ENCODE measurements around the gene TMPRSS4.

TMPRSS4 gene

DNA sequence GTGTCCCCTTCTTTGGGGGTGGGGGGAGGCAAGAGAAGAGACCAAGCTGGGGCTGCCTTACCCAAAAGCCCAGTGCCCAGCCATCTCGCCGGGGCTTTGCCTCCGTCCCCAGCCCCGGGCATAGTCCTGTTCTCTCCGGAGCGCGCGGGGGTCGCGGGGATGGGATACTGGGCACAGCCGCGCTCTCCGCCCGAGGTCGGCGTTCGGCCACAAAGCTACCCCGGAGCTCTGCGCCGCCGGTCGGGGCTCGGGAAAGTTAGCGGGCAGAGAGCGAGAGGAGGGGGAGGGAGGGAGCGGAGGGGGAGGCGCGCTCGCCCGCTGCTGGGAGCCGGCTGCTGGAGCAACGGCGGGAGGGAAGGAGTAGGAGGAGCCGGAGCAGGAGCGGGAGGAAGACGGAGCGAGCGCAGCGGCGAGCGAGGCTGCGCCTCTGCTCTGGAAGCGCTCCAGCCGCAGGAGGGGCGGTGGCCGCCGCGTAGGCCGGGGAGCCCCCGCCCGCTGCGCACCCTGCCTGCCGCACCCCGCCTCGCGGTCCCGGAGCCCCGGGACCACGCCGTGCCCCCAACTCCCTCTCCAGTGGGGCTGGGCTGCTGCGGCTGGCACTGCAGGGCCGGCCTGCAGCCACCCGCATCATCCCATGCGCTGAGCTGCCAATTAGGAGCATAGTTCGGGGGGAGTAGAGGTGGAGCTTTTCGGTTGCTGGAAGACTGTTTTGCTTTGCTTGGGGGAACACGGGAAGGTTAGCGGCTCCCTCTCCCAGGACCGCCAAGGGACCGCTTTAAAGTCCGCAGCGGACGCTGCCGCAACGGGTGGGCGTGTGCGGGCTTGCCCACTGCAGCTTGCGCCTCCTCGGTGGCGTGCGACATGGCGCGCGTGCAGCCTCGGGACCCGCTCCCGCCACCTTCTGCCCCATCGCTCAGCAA is 75.9 kb downstream of the TMPRSS4 start, which contains the start of gene SCN4B:
Gene SCN4B (minus strand): TSS at position 272 of the 920 bp plus-strand sequence. CDS start 150 bp downstream, at position 122.
- no peak for DNase-seq (ENCODE audit: low read depth in 3 of 3, low spot score in 1 of 3)

DNA sequence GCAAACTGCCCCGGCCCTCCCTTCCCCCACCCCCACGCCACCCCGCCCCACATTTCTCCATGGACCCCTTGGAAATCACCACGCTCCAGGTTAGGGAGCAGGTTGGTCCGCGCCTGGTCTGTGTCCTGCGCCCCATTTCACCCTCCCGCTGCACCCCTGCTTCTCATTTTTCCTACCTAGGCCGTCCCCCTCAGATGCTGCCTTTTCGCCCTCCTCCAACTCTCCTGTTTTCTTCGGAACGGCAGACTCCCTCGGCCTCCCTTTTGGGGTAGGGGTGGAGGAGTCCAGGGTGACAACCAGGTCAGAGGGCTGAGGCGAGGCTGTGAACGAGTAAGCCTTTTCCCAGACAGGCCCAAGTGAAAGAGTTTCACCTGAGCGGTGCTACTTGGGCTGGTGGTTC is 76.6 kb downstream of the TMPRSS4 start:
- no peak for DNase-seq (ENCODE audit: low read depth in 3 of 3, low spot score in 1 of 3)

DNA sequence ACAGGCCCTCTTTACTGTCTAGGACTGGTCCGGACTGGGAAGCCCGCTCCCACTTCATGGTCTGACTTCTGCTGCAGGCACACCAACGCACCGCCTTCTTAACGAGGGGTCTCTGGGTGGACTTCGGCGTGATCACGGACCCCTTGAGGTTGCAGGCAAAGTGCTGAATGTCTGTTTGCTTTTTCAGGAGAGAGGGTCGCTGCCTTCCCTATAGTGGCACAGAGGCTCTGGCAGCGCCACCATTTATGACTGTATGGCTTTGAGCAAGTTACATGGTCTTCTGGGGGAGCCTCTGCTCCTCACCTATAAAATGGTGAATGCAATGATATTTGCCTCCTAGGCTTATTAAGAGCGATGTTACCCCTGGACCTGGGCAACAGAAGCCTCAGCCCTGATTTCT is 77.1 kb downstream of the TMPRSS4 start:
- no peak for DNase-seq (ENCODE audit: low read depth in 3 of 3, low spot score in 1 of 3)

DNA sequence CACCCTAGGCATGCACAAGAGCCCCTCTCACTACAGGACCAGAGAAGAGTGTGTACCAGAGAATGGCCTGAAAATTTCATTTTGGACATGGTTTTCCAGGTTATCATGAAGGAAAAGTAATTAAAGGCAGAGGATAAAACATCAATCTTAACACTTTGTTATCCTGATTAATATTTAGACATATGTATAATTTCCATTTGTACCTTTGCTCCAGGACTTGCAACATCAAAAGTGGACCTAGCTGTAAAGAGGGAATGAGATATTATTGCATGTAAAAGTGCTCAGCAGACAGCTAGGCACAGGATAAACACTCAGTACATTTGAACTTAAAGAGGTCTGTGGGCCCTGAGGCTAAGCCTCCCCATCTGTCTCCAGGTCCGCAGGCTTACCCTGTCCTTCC is 77.8 kb downstream of the TMPRSS4 start:
- no peak for DNase-seq (ENCODE audit: low read depth in 3 of 3, low spot score in 1 of 3)

DNA sequence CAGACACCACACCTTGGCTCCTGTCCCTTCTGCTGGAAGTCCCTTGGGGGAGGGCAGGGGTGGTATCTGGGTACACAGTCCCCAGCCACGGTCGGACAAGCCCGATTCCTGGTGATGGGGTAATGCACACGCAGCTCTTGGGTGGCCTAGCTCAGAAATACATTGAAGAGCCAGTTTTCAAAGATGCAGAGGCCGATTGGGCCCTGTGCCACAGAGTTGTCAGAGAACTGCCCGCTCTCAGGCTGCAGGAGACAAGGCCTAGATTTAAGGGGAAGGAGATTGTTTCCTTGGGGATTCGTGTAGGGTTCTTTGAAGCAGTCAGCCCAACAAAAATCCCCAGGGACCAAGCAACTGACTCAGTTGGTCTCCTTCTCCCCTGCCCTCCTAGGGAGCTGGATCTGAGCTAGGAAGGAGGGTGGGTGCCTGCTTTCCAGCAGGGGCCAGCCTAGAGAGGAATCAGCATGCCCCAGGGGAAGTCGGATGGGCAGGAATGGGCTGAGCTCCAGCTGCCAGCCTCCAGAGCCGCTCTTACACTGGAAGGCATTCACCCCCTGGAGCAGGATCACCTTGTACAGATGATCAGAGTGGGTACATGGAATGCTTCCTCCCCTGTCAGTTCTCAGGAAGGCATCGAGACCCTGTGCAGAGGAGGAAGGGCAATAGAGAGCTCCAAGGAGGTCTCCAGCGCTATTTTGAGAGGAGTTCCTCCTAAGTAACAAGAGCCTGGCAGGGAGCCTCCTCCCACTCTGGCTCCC is 79.1 kb downstream of the TMPRSS4 start:
- no peak for DNase-seq (ENCODE audit: low read depth in 3 of 3, low spot score in 1 of 3)

DNA sequence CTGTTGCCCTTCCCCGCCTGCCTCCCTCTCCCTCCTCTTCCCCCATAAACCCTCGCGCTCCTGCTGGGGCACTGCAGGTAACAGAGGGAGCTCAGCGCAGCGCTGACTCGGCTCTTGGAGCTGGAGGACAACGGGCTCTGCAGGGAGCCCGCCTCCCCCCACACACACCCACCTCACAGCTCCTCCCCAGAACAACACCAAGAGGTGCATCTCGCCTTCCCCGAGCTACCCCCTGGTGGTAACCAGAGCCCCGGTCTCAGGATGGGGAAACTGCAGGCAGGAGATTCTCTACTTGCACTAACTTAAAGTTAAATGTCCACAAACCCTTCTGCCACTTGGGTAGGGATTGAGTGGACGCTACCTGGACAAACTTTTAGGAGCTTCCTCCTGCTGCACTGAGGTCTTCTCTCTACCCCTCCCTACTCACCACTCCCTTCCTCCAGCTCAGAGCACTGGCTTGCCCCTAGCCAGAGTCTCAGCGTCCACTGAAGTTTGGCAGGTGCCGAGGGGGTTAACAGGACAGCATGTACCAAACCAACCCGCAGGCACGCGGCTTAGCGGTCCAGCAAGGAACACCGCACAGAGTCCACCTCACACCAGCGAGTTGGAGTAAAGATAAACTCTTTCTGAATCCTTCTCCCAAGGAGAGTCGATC is 79.8 kb downstream of the TMPRSS4 start:
- no peak for DNase-seq (ENCODE audit: low read depth in 3 of 3, low spot score in 1 of 3)

DNA sequence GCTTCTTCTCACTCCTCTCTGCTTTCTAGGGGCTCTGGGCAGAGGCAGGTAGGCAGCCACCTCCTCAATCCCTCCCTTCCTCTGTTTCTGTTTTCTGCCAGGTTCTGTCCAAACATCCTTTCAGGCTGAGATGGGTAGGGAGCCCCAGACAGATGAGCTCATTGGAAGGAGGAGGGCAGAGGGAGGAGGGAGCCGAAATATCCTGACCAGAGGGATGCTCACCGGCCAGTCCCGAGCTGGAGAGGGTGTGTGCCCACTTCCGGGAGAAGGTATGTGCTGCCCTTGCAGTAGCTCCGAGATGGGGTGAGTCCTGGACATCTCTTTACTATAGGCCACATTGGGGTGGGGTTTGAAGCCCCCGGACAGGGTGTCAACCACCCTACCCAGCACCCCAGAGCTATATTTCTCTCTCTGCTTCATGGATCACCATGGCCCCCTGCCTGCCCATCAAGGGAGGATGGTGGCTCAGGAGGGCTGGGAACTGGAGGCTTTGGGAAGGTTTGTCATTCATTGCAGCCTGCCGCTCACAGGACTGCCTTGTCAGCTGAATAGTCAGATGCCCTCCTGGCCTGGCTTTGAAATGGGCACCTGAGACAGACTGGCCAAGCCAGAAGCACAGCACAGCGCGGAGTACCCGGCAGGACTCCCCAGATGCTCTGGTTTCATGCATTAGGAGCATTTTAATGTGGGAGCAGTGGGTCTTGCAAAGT is 80.5 kb downstream of the TMPRSS4 start:
- no peak for DNase-seq (ENCODE audit: low read depth in 3 of 3, low spot score in 1 of 3)

DNA sequence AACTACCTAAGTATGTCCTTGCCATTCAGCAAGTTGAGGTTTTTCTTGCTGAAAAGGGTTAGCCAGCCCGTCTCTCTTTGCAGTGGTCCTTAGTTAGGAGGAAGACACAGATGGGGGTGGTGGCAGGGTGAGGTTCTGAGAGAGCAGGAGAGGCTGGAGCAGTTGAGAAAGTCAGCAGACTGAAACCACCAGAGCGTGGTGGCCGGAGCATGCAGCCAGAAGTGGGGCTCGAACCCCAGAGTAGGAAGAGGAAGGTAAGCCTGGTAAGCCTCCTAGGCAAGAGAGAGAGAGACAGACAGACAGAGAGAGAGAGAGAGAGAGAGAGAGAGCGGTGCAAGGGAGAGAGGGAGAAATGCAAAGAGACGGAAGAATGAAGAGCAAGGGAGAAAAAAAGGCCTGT is 84.9 kb downstream of the TMPRSS4 start:
- no peak for DNase-seq (ENCODE audit: low read depth in 3 of 3, low spot score in 1 of 3)

DNA sequence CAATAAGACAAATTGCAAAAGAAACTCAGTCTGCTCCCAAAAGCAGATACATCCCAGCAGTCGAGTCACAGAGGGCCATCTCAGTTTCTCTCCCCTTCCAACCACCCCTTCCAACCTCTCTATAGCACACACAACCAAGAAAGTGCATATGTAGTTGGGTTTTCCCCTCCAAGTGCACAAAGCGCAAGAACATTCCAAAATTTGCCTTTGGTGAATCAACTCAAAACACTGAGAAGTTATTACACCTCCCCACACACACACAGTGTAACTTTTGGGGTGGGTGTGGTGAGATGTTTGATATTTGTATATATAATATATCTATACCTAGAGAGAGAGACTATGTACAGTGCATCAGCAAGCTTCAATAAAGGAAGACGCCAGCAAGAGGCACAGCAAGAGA is 86.0 kb downstream of the TMPRSS4 start:
- DNase-seq (ENCODE audit: low read depth in 3 of 3, low spot score in 1 of 3), result no peak

DNA sequence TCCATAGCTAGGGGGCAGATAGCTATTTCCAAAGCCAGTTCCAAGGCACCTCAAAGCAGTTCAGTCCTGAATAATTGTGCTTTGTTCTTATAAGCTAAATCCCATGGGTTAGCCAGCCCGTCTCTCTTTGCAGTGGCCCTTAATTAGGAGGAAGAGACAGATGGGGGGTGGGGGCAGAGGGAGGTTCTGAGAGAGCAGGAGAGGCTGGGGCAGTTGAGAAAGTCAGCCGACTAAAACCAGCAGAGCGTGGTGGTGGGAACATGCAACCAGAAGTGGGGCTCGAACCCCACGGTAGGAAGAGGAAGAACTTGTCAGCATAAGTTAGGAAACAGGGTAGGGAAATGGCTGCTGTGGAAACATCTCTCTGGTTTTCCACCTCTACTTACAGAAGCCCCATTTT is 86.6 kb downstream of the TMPRSS4 start:
- no peak for DNase-seq (ENCODE audit: low read depth in 3 of 3, low spot score in 1 of 3)

DNA sequence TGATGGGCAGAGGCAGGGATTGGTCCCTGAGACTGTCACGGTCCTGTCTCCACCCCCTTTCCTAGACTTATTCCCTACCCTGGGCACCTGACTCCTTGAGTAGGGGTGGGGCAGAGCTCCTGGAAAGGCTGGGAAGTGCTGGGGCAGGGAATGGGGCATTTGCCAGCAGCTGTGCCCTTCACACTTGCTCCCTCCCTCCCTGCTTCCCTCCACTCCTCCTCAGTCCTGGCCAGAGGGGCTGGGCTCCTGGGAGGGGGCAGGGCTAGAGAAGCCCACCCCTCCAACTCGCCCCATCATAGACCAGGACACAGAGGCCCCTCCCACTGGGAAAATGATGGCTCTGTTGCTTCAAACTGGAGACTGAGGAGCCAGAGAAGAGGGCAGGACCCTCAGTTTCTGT is 88.0 kb downstream of the TMPRSS4 start:
- DNase-seq (ENCODE audit: low read depth in 3 of 3, low spot score in 1 of 3), result no peak

DNA sequence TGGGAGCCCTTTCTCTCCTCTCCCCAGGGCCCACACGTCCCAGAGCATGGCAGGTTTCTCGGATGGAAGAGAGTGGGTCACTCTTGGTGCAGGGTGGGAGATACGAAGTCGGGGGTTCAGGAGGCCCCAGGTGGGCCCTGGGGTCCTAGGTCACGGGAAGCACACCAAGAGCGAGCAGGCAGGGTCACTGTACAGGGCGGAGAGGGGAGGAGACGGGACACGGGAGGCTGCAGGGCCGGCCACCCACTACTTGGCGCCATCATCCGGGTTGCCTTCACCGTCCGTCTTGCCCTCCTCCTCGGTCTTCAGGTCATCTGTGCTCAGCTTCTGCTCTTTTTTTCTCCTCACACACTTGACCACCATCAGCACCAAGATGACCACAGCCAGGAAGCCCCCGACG is 89.8 kb downstream of the TMPRSS4 start:
- no peak for DNase-seq (ENCODE audit: low read depth in 3 of 3, low spot score in 1 of 3)

DNA sequence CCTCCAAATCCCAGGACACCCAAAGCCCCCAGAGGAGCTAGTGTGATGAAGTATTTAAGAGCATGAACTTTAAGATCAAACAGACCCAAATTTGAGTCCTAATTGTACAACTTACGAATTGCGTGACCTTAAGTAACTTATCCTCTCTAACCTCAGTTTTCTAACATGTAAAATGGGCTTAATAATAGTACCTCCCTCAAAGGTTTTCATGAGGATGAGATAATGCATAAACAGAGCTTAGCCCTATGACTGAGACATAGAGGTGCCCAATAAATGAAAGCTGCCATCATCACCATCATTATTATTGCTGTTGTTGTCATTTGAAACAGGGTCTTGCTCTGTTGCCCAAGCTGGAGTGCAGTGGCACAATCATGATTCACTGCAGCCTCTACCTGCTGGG is 90.4 kb downstream of the TMPRSS4 start:
- DNase-seq (ENCODE audit: low read depth in 3 of 3, low spot score in 1 of 3), result no peak

DNA sequence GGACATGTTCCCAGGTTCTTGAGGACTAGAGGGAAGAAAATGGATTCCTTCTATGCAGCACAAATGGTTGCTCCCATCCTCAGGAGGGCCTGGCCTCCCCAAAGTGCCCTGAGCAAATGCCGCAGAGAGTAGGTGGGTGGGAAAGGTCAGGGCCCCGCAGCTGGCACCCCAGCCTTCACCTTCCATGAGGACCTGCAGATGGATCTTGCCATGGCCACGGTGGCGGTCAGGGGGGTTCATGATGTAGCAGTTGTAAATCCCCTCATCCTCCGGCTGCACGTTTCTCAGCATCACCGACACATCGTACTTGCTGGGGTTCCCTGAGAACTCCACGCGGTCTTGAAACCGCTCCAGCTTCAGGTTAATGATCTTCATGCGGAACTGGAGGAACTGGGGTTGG is 91.0 kb downstream of the TMPRSS4 start:
- no peak for DNase-seq (ENCODE audit: low read depth in 3 of 3, low spot score in 1 of 3)

DNA sequence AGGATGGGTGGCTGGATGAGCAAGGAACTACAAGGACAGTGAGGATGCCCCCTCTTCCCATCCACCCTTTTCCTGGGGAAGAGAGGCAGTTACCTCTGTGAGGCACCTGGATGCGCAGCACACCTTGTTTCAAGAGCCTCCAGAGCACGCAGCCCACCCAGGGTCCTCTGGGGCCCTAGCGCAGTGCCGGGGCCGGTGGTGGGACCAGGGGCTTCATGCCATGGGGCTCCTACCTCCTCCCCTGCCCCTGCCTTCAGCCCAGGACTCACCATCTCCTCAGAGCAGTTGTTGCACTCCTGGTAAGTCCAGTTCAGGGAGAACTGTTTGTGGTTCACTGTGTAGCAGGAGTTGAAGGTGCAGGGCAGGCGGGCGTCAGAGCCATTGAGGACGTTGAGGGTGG is 91.4 kb downstream of the TMPRSS4 start:
- DNase-seq (ENCODE audit: low read depth in 3 of 3, low spot score in 1 of 3), result no peak

DNA sequence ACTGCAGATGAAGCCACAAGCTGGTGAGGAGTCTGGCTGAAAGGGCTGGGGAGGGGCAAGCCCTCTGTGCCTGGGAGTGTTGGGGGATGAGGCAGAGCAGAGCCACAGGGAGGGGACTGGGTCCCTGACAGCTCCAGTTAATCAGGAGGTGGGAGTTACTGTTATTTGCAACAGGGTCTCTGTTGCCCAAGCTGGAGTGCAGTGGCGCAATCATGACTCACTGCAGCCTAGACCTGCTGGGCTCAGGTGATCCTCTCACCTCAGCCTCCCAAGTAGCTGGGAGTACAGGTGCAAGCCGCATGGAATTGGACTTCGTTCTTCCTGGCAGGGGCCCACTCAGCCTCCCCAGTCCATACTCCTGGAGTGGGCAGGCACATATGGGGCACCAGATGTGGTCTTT is 91.9 kb downstream of the TMPRSS4 start:
- DNase-seq (ENCODE audit: low read depth in 3 of 3, low spot score in 1 of 3), result no peak

DNA sequence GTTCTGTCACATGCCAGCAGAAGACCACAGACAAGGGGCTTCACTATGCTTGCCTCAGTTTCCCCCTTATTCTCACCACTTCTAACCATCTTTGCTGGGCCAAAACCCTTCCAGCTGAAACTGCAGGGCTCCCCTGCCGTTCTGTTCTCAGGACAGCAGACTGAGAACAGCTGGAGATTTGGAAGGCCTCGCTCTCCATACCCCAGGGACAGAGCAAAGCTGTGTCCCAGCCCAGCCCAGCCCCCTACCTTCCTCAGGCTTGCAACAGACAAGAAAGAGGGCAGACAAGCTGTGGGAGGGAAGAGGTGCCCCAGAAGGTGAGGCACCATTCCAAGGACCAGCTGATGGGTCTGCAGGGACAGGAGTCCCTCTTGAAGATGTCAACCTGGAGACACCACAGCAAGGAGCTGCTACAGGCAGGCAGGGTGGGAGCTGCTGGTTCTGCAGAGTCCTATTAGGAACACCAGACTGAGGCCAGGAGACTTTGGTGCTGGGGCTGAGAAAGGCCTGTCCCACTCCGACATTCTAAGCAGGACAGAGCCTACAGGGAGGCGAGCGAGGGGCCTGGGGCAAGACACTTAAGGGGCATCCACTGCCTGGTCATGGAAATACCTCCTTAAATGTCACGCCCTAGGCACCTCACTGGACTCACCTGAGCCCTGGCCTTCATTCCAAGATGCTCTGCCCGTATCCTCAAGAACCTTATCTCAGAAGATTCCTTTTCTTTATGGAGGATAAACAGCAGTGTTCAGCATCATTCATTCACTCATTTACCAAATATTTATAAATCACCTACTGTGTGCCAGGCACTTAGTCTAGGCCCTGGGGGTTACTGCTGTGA is 92.6 kb downstream of the TMPRSS4 start:
- no peak for DNase-seq (ENCODE audit: low read depth in 3 of 3, low spot score in 1 of 3)

DNA sequence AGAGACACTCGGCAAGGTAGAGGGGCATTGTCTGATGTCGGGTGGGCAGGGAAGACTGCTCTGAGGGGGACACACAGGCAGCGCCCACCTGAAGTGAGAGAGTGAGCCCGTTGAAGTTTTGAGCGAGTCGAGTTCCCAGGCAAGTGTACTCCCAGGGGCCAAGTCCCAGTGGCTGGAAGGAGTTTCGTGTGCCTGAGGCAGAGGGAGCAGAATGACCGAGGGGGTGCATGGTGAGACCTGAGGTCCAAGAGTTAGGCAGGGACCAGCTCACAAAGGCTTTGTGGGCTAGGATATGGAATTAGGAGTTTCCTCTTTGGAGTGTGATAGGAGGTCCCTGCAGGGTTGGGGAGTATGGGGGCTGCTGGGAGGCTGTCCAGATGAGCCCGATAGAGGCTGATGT is 93.4 kb downstream of the TMPRSS4 start:
- DNase-seq (ENCODE audit: low read depth in 3 of 3, low spot score in 1 of 3), result no peak

DNA sequence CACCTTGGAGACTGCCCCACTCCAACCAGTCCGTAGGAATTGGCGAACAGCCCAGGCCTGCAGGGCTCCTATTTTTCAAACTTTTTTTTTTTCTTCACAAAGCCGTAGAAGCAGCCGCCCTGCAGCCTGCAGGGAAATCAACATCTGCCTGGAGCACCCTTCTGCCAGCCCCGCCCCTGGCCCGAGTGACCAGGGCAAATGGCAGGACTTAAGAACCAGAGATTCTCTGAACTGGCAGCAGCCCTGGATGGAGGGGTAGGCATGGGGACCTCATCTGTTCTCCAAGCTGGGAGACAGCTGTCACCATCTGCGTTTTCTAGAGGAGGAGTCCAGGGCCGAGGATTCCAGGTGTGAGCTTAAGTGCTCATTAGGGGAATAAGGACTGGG is 94.0 kb downstream of the TMPRSS4 start:
- DNase-seq (ENCODE audit: low read depth in 3 of 3, low spot score in 1 of 3), result no peak
